Left lung (tissue), 10 donors: ENCODE measurements around the gene VPS72. TPM values are rescaled to one million over a fixed set of nuclear protein-coding genes. Genes with fewer than 3 reads are reported as not detected.
"Not testable (repeated sequence)": the region's sequence is repeated elsewhere in the genome, so short reads cannot be mapped to it uniquely, and the experiment has no call there.

Experiments
- ATAC-seq: fragments of 200-7000 bp; cut with Tn5 transposase; one replicate; pipeline ENCODE4 v1.9.1; 2020; ENCODE audit warnings: moderate library complexity
- DNase-seq, 4 donors: peaks; one replicate each; pipeline ENCODE4 v3.0.0-alpha.2; 2013 to 2020
- H3K27ac ChIP-seq, 2 donors: fragments of 200-600 bp; sonication (generic) in 1 of 2; one replicate each; pipeline versions ENCODE4 v1.5.0 to v1.8.0; 2020 to 2021
- H3K27me3 ChIP-seq, 2 donors: fragments of 200-600 bp; sonication (generic) in 1 of 2; one replicate each; pipeline versions ENCODE4 v1.5.0 to v1.8.0; 2020 to 2021
- H3K36me3 ChIP-seq, 2 donors: fragments of 200-600 bp; sonication (generic) in 1 of 2; one replicate each; pipeline versions ENCODE4 v1.5.0 to v1.8.0; 2020 to 2021
- H3K4me1 ChIP-seq, 2 donors: fragments of 200-600 bp; one replicate each; pipeline ENCODE4 v1.8.0; 2021
- H3K4me3 ChIP-seq, 2 donors: fragments of 200-600 bp; sonication (generic) in 1 of 2; one replicate each; pipeline versions ENCODE4 v1.5.0 to v1.8.0; 2020 to 2021; ENCODE audit warnings: mild to moderate bottlenecking in 1 of 2
- H3K9me3 ChIP-seq, 2 donors: fragments of 200-600 bp; sonication (generic) in 1 of 2; one replicate each; pipeline versions ENCODE4 v1.5.0 to v1.8.0; 2020 to 2021
- intact Hi-C, 2 donors: fragments of 100-400 bp; cut with DNase I; formaldehyde crosslinking; loops; one replicate each; pipeline versions ENCODE4 v1.11.2 to v1.14.2; 2022
- polyA plus RNA-seq, 6 donors: library from polyadenylated mRNA; unstranded; fragments of 120-200 nt; gene quantifications; one replicate each; pipeline ENCODE4 v1.2.1, GENCODE V29; 2013; ENCODE audit not compliant: insufficient read length in 6 of 6
- total RNA-seq, 2 donors: library from RNA; stranded (reverse); fragmentation: NEBNext Ultra II Directional; extraction: Animal tissue kit (Norgen Biotek cat#: 25700); gene quantifications; one replicate each; pipeline ENCODE4 v1.2.1, GENCODE V29; 2021
- TF ChIP-seq, protein P1 (sequence below), 2 donors: fragments of 200-600 bp; sonication (generic) in 1 of 2; IDR thresholded peaks; one replicate each; pipeline versions ENCODE4 v1.5.0 to v1.8.0; 2021; ENCODE audit warnings: antibody characterized with exemption in 2 of 2
- donor health status: DM: no; HTN: yes; CAD: no.
- donor health status: DM: no; HTN: no; CAD: no.

VPS72 gene
- total and polyA plus RNA-seq, 8 donors: 40.5 to 65.1 (median 62.7) TPM

GRCh38 chr1:151196292-151196800 lies 6.3 kb upstream of the VPS72 start:
- Histone ChIP-seq H3K27ac (peak overlapping the region in 1 of 2 donors; percentile 71), H3K36me3 (no peaks in the 10 kb centered on the region), H3K4me3 (peak overlapping the region in 1 of 2 donors; percentile 6), H3K4me1 (peaks cover 3 to 29% of the 10 kb centered on the region in 2 donors), H3K9me3 (no peaks in the 10 kb centered on the region), H3K27me3 (no peaks in the 10 kb centered on the region)
- DNase-seq (peak in 3 of 4 donors; percentile 49 to 79 (median 57)), ATAC-seq (peak; percentile 48)
- intact Hi-C loops: loop anchor here in 1 of 2 donors (10.0 kb wide), 1 partner anchor 58 kb away; the partner anchor contains the start of gene PSMD4
- TF ChIP-seq, protein P1, sequence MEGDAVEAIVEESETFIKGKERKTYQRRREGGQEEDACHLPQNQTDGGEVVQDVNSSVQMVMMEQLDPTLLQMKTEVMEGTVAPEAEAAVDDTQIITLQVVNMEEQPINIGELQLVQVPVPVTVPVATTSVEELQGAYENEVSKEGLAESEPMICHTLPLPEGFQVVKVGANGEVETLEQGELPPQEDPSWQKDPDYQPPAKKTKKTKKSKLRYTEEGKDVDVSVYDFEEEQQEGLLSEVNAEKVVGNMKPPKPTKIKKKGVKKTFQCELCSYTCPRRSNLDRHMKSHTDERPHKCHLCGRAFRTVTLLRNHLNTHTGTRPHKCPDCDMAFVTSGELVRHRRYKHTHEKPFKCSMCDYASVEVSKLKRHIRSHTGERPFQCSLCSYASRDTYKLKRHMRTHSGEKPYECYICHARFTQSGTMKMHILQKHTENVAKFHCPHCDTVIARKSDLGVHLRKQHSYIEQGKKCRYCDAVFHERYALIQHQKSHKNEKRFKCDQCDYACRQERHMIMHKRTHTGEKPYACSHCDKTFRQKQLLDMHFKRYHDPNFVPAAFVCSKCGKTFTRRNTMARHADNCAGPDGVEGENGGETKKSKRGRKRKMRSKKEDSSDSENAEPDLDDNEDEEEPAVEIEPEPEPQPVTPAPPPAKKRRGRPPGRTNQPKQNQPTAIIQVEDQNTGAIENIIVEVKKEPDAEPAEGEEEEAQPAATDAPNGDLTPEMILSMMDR (IDR thresholded peaks at IDR 0.05): peak; percentile 34

- peak overlapping the region in 1 of 2 donors; percentile 3 for H3K4me3 ChIP-seq
- H3K9me3 ChIP-seq, H3K27me3 ChIP-seq, H3K36me3 ChIP-seq: not testable (repeated sequence)
- peak overlapping the region in 1 of 2 donors; percentile 71 for H3K27ac ChIP-seq
- intact Hi-C loops: loop anchor here in 1 of 2 donors (10.0 kb wide), 1 partner anchor 60 kb away; the partner anchor contains the start of gene PSMD4
- DNase-seq (peak in 1 of 4 donors; percentile 73), ATAC-seq (peak; percentile 36)
- H3K4me1 ChIP-seq: peaks cover 3 to 24% of the 10 kb centered on the region in 2 donors
Measured at GRCh38 chr1:151194894-151195594, 5.0 kb upstream of the VPS72 start.

GRCh38 chr1:151193856-151194255 lies 3.9 kb upstream of the VPS72 start:
- intact Hi-C loops: loop anchor here in 1 of 2 donors (10.0 kb wide), 1 partner anchor 61 kb away; the partner anchor contains the start of gene PSMD4
- no peak overlapping the region for H3K4me3 ChIP-seq
- ATAC-seq (no peak), DNase-seq (no peak)
- no peaks in the 10 kb centered on the region for H3K9me3 ChIP-seq
- no peaks in the 10 kb centered on the region for H3K27me3 ChIP-seq
- TF ChIP-seq, protein P1 (IDR thresholded peaks at IDR 0.05): no peak
- peaks cover 6 to 23% of the 10 kb centered on the region in 2 donors for H3K4me1 ChIP-seq
- no peaks in the 10 kb centered on the region for H3K36me3 ChIP-seq
- no peak overlapping the region for H3K27ac ChIP-seq

GRCh38 chr1:151193304-151193703 lies 3.3 kb upstream of the VPS72 start:
- TF ChIP-seq, protein P1 (IDR thresholded peaks at IDR 0.05): no peak
- no peak for ATAC-seq

GRCh38 chr1:151192047-151192446 lies 2.0 kb upstream of the VPS72 start:
- ATAC-seq: no peak
- Histone ChIP-seq H3K36me3 (no peaks in the 10 kb centered on the region), H3K9me3 (no peaks in the 10 kb centered on the region), H3K27me3 (no peaks in the 10 kb centered on the region), H3K4me3 (no peak overlapping the region), H3K27ac (no peak overlapping the region), H3K4me1 (peaks cover 7 to 26% of the 10 kb centered on the region in 2 donors)
- TF ChIP-seq, protein P1 (IDR thresholded peaks at IDR 0.05): no peak
- no peak for DNase-seq
- intact Hi-C loops: loop anchor here in 1 of 2 donors (10.0 kb wide), 1 partner anchor 63 kb away; the partner anchor contains the start of gene PSMD4

More at GRCh38 chr1:151193304-151193703, 3.3 kb upstream of the VPS72 start:
- H3K4me3 ChIP-seq: no peak overlapping the region
- peaks cover 10 to 29% of the 10 kb centered on the region in 2 donors for H3K4me1 ChIP-seq
- H3K36me3 ChIP-seq: no peaks in the 10 kb centered on the region
- H3K27ac ChIP-seq: no peak overlapping the region
- no peaks in the 10 kb centered on the region for H3K27me3 ChIP-seq
- intact Hi-C loops: loop anchor here in 1 of 2 donors (10.0 kb wide), 1 partner anchor 61 kb away; the partner anchor contains the start of gene PSMD4
- DNase-seq: no peak
- H3K9me3 ChIP-seq: no peaks in the 10 kb centered on the region

DNA sequence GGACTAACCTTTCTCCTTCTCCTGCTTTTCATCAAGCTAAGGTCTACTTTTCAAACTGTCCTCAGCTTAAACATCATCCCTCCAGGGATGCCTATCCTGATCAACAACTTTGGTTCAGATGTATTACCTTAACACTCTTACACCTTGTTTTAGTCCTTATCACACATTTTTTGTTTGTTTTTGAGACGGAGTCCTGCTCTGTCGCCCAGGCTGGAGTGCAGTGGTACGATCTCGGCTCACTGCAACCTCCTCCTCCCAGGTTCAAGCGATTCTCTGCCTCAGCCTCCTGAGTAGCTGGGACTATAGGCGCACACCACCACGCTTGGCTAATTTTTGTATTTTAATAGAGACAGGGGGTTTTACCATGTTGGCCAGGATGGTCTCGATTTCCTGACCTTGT lies 1.3 kb downstream of the VPS72 start:
- H3K27me3 ChIP-seq, H3K27ac ChIP-seq, ATAC-seq, H3K9me3 ChIP-seq, DNase-seq, intact Hi-C loops: not testable (repeated sequence)
- H3K36me3 ChIP-seq: peaks cover 2 to 23% of the 10 kb centered on the region in 2 donors
- peak overlapping the region; percentile 73 to 78 for H3K4me3 ChIP-seq
- peaks cover 7 to 24% of the 10 kb centered on the region in 2 donors for H3K4me1 ChIP-seq
